SIG-M5 treated with dmso at 0.1 percent for 504 hours (cell line): ENCODE results near the gene PLXNB2.
A peak's percentile ranks its signal among the peaks of the same experiment; 100 is the strongest.
"Not testable (repeated sequence)": the region's sequence is repeated elsewhere in the genome, so short reads cannot be mapped to it uniquely, and the experiment has no call there.

Experiments
- DNase-seq: peaks from one replicate; lab custom pipeline; 2025; ENCODE audit not compliant: unreplicated experiment; lab: John Stamatoyannopoulos, UW

The PLXNB2 gene

GRCh38 chr22:50306753-50307749 is at the start of gene PLXNB2:
Gene PLXNB2 (minus strand): TSS chr22:50307646. CDS start chr22:50290584, 17,062 bp downstream.
- DNase-seq = peak; percentile 76

- no peak for DNase-seq
Measured at GRCh38 chr22:50357222-50357621, 49.8 kb upstream of the PLXNB2 start.

- DNase-seq = no peak
Measured at GRCh38 chr22:50356186-50356585, 48.7 kb upstream of the PLXNB2 start.

GRCh38 chr22:50348058-50348457 is 40.6 kb upstream of the PLXNB2 start:
- DNase-seq = no peak

GRCh38 chr22:50347157-50347556 is 39.7 kb upstream of the PLXNB2 start:
- DNase-seq = no peak

GRCh38 chr22:50346470-50346869 is 39.0 kb upstream of the PLXNB2 start:
- DNase-seq = no peak

- no peak for DNase-seq
Measured at GRCh38 chr22:50343541-50343935, 36.1 kb upstream of the PLXNB2 start.

- DNase-seq = peak; percentile 63
Measured at GRCh38 chr22:50342651-50343540, 35.5 kb upstream of the PLXNB2 start, which contains the start of gene PPP6R2. Gene PPP6R2 (plus strand): TSS chr22:50343327. CDS start chr22:50393909, 50,582 bp downstream.

GRCh38 chr22:50341977-50342650 is 34.7 kb upstream of the PLXNB2 start:
- peak; percentile 71 for DNase-seq

- no peak for DNase-seq
Measured at GRCh38 chr22:50339945-50340879, 32.8 kb upstream of the PLXNB2 start.

GRCh38 chr22:50338860-50339462 is 31.5 kb upstream of the PLXNB2 start:
- DNase-seq = no peak

- no peak for DNase-seq
Measured at GRCh38 chr22:50338042-50338573, 30.7 kb upstream of the PLXNB2 start.

GRCh38 chr22:50337262-50338041 is 30.0 kb upstream of the PLXNB2 start:
- DNase-seq = no peak

- not testable (repeated sequence) for DNase-seq
Measured at GRCh38 chr22:50334433-50334832, 27.0 kb upstream of the PLXNB2 start.

- no peak for DNase-seq
Measured at GRCh38 chr22:50329236-50329635, 21.8 kb upstream of the PLXNB2 start.

GRCh38 chr22:50327711-50328019 is 20.2 kb upstream of the PLXNB2 start:
- no peak for DNase-seq

GRCh38 chr22:50326956-50327710 is 19.7 kb upstream of the PLXNB2 start, which contains the start of gene DENND6B:
Gene DENND6B (minus strand): TSS chr22:50327012. CDS start chr22:50326988, 24 bp downstream.
- DNase-seq = peak; percentile 65
